Skin of body (tissue), 2 donors: ENCODE data around the gene PPP2R2C. TPM values are rescaled to one million over a fixed set of nuclear protein-coding genes. Genes with fewer than 3 reads are reported as not detected.

Experiments used
- DNase-seq: peaks from one replicate; lab custom pipeline; 2025; lab: John Stamatoyannopoulos, UW
- total RNA-seq: library from RNA; depleted of rRNA; stranded (reverse); fragments of >200 nt; gene quantifications from one replicate; pipeline ENCODE4 v1.2.3, GENCODE V29; 2014

Gene PPP2R2C
- total RNA-seq, 1 donor from 2014 or later, result 3.0 TPM

DNA sequence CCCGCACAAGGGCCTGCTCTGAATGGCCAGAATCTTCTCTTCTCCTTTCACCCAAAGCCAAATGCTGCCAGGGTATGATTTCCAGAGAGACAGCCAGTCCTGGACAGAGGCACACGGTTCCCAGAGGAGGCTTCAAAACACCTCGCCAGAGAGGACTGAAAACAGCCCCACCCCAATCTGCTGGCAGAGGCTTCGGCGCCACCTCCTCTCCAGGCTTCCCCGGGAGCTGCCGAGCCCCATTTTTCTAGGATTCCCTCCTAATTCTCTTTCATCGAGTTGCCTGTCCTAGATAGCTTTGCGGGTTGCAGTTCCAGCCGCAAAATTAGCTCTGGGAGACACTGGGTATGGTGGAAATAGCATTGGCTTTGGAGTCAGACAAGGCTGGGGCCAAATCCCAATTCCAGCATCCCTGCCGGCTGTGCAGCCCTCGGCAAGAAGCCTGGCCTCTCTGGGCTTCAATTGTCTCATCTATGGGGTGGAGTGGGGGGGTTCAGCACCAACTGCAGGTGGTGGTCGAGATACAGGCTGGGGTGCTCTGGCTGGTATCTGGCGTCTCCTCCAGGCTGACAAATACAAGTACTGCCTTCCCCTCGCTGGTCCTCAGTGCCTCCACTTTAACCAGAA lies 22.6 kb downstream of the PPP2R2C start:
- DNase-seq, result no peak

- no peak for DNase-seq
Observed at GRCh38 chr4:6449335-6449734, 23.1 kb downstream of the PPP2R2C start.

DNA sequence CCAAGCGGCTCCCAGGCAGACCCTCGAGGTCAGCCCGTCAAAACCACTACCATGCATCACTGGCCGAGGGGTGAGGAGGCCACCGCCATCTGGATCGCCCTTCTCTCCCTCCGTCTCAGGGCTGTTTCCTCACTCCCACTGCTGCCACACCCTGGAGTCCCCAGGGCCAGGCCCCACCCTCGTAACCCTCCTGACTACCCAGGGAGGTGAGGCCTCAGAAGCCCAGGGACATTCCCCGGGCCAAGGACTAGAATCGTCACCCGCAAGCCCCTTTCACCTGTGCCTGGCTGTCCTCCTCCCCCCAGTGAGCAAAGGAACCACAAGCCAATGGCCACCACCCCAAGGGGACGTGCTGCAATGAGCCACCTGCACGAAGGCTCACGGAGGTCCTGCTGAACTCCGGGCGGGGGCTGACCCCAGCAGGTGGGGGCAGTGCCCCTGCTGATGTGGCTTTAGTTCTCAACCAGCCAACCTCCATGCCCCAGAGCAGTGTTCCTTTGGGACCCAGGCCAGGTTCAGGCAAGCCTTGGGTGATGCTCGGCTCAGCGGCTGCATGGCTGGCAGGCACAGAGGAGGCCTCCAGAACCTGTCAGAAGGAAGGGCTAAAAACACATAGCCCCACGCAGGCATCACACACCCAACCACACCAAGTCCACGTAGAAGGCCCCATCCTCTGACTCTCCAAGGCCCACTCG lies 23.8 kb downstream of the PPP2R2C start:
- no peak for DNase-seq

GRCh38 chr4:6447672-6448171 lies 24.7 kb downstream of the PPP2R2C start:
- no peak for DNase-seq

GRCh38 chr4:6446538-6447451 lies 25.6 kb downstream of the PPP2R2C start:
- DNase-seq, result no peak

GRCh38 chr4:6446130-6446482 lies 26.3 kb downstream of the PPP2R2C start:
- no peak for DNase-seq

GRCh38 chr4:6445403-6446129 lies 26.8 kb downstream of the PPP2R2C start:
- no peak for DNase-seq

- no peak for DNase-seq
Observed at GRCh38 chr4:6444582-6444981, 27.8 kb downstream of the PPP2R2C start.

DNA sequence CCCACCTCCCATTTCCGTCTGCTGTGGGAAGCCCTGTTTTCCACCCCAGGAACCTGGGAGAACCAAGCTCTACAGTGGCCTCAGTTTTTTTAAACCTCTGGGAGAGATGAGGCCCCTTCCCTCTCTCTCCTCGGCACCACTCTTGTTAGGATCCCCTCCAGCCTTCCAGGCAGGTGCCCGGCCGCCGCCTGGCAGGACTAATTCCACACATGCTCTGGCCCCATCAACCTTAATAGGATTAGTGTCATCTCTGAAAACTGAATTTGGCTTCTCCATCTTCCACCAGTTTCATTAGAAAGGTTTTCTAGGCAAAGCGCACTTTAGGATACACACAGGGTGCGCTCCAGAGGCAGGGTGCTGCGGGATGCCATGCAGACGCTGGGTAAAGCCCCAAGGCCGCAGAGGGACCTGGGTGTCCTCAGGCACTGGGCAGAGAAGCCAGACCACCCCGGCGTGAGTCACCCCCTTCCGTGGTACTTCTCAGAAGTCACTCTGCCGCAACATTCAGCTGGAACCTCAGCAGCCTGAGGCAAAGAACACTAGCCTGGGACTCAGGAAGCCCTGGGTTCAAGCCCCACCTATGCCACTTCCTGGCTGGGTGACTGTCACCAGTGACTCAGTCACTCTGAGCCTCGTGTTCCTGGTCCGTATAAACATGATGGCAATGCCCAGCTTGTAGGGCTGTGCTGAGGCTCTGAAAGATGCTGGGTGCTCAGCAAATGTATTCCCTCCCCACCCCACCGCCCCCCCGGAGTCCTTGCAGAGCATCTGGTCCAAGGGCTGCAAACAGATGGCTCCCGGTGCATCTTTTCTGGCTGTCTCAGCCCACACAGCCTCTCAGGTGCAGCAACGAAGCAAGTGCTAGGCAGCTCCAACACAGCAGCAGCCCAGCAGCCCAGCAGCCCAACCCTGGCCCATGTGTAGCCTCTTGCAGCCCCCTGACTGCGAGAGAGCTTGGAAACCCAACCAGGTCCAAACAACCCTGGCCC lies 29.1 kb downstream of the PPP2R2C start:
- no peak for DNase-seq

DNA sequence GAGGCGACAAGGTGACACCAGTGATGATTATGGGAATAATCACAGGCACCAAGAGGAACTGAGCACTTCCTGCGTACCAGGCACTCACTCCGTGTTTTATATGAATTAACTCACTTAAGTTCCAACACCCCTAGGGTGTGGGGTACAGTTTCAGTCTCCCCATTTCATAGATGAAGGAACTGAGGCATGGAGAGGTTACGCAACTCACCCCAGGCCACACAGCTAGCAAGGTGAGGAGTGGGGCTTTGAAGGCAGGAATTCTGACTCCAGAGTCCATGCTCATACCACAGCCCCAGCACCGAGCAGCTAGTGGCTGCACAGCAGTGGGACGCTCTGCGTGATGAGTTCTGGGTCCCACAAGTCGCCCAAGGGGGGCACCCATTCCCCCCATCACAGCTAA lies 29.9 kb downstream of the PPP2R2C start:
- no peak for DNase-seq

DNA sequence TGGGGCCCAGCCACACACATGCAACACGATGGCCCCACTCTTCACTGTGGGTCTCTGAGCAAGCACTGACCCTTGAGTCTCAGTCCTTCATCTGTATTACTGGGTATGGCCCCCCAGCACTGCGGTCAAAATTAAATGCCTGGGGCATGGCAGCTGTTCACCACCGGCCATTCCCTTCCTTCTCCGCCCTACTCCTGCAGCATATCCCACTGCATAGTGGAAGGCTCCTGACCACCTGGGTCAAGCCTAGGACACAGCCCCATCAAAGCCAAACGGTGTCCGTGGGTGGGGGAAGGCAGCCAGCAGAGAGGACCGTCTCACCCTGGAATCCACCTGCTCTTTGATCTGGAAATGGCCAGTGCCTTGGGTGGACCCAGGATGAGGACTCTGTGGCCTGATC lies 30.7 kb downstream of the PPP2R2C start:
- no peak for DNase-seq

DNA sequence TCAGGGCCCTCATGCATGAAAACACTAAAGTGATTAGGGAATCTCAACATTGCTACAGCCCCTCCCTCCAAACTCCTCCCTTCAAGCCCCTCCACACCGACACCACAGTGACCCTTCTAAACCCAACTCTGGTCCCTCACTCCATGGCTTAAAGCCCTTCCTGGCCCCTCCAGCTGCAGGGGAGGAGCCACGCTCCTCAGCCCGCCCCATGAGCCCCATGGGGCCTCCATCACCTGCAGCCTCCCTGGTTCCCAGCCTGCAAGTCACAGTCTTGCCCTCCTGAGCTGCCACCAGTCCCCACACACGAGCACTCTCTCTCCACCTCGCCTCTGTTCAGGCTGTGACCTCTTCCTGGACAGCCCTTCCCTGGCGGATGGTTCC lies 31.2 kb downstream of the PPP2R2C start:
- DNase-seq, result no peak

DNA sequence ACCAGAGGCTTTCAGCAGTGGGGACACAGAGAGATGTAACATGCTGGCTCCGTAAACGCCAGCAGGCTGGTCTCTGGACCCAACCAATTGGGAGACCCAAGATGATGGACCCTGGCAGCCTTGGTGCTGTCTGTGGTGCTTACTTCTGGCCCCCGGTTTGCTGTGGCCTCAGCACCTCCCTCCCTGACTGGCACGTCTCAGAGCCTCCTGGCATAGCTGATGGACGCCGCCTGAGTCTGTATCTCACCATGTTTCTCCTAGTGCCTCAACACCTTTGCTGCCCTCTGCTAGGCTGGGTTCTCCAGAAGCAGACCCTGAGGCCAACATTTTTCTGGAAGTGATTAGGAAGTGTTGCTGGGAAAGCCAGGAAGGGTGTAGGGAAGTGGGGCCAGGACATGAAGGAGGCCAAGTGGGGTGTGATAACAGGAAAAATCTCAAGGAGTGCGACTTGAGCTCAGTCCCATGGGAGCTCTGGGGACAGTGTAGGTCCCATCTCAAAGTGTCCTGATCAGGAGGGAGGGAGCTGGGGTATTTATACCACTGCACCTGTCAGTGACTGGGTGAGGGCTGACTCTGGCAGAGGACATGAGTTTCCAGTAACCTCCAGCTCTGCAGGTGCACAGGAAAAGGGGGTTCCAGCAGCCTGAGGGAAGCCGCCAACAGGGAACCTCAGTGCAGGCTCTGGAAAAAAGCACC lies 31.8 kb downstream of the PPP2R2C start:
- DNase-seq, result no peak

DNA sequence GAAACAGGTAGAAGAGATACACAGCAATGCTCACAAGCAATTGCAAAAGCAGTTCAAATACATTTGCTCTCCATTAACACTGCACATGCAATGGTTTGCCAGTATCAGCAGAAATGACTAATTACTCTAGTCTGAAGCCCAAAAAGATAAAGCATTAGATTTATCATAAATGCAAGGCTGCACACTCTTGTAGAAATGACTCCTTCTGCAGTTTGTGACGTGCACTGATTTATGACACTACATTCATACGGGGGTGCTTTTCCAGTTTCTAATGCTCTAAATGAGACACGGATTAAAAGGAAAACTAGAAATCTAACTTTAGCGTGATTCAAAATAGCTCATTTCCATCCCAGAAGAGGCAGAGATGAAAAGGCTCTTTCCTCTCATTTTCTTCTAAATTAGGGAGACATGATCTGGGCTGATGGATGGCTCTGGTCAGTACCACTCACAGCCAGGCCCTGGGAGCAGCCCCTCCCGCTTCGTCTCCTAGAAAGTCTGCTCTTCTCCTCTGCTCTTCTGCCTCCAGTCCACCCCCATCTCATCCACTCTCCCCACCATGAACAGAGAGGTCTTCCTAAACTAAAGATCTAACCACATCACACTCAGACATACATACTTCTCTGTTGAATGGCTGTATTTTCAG lies 33.2 kb downstream of the PPP2R2C start:
- no peak for DNase-seq

- DNase-seq, result no peak
Observed at GRCh38 chr4:6437826-6438238, 34.6 kb downstream of the PPP2R2C start.

DNA sequence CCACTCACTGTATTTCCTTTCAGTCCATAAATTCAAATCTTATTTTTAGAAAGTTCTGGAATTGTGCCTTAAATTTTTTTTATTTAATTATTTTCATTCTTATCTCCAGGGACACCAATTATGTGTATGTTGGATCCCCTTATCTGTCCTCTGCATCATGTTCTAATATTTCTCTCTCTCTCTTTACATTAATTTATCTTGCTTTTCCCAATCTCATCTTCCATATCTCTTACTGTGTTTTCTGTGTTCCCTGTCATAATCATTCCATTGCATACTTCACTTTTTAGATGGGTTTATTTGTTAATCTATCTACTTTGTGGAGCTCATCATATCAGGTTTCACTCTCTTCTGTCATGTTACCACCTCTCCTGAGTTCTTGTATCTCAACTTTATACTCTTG lies 37.4 kb downstream of the PPP2R2C start:
- DNase-seq, result no peak

DNA sequence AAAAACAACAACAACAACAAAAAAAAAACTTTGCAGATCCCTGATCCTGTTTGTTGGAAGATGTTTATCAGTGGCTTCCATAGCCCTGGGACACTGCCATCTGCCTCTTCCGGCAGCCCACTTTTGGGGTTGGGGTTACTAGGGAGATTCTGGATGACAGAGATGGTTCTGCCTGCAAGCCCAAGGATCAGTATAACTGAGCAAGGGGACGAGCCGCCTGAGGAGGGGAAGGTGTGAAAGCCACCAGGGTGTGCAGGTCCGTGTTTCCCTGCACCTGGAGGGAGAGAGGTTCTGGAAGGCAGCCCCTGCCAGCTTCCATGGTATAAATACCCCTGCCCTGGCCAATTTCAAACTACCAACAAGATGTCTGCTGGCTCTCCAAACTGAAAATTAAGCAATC lies 41.5 kb downstream of the PPP2R2C start:
- DNase-seq, result no peak

DNA sequence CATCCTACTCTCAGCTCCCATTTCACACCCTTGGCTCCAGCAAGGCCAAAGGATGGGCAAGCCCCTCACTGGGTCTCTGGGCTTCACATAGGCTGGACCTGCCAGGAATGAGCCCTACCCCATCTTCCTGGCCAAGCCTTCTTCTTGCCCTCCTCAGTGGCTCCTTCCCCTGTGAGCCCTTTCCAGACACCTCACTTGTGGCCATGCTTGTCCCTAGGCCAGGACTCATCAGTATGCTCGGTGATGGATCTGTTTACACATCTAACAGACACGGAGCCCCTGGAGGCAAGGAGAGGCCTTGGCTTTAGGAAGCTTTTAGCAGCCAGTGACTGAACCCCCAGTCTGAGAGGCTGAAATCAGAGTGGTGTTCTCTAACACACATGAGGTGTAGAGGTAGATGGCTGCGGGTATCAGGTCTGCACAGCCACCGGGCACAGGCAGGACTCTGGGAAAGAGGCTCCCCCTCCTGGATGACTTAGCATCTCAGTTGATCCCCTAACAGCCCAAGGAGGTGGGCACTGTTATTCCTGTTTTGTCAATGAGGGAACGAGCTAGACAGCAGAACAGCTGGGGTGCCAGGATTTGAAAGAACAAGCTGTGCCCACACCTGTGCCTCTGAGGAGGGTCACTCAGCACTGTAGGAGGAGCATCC lies 44.8 kb downstream of the PPP2R2C start:
- DNase-seq, result no peak
